ENCODE results near the gene JAGN1. TPM values are rescaled to one million over a fixed set of nuclear protein-coding genes. Genes with fewer than 3 reads are reported as not detected.

JAGN1 gene
- total and polyA plus RNA-seq, 9 of the 15 experiments (the other 6 are each of a cell fraction or from before 2014, with no cell fraction given): 31.6 to 77.8 (median 40.3) TPM

- no peak for TF ChIP-seq ZBTB5 (IDR thresholded peaks at IDR 0.05)
- TF ChIP-seq KHSRP (IDR thresholded peaks at IDR 0.05): no peak
- TF ChIP-seq CGGBP1 (CRISPR knock-in tag; IDR thresholded peaks at IDR 0.05): no peak
- TF ChIP-seq SOX6 (IDR thresholded peaks at IDR 0.05): no peak; the same call in 1 of the 2 replicates
- no peak for TF ChIP-seq ILF3 (IDR thresholded peaks at IDR 0.05; ENCODE audit: borderline replicate concordance)
- TF ChIP-seq ZBTB40 (IDR thresholded peaks at IDR 0.05): 0 out of 2 replicates have a peak, but pooled peaks have one; percentile 3
- no peak for TF ChIP-seq ZBTB40 (CRISPR knock-in tag; IDR thresholded peaks at IDR 0.05)
- no peak for TF ChIP-seq TFAM (CRISPR knock-in tag; conservative IDR thresholded peaks at IDR 0.05)
- no peak for TF ChIP-seq MAFF (IDR thresholded peaks at IDR 0.05; ENCODE audit: low read length)
- no peak for TF ChIP-seq GTF2E2 (tag; IDR thresholded peaks at IDR 0.05)
Measured at GRCh38 chr3:9916734-9917680, 26.6 kb downstream of the JAGN1 start, which contains the start of gene IL17RC (continued).

All from K562 (cell line).